A204.1 (cell line): Measurements from ENCODE around the gene RTBDN.
"Not testable (repeated sequence)": the region's sequence is repeated elsewhere in the genome, so short reads cannot be mapped to it uniquely, and the experiment has no call there.

Source experiments
- FAIRE-seq: peaks from 2 replicates; lab custom pipeline; 2012; peaks lifted over from hg19 to GRCh38; lab: Jason Lieb, UNC

RTBDN gene

DNA sequence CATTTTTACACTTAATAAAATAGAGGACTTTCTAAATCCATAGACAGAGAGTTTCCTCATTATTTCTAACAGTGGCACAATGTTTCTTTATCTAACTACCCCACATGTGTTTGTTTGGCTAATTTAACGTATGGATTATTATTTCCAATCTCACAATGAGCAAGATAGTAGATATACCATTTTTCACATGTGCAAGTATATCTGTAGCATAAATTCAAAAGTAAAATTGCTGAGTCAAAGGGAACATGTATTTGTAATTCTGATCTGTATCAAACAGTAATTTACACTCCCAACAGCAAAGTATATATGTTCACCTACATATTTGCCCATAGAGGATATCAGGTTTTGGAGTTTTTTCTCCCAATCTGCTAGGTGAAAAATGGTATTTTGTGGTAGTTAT, 22.3 kb upstream of the RTBDN start:
- no peak for FAIRE-seq

DNA sequence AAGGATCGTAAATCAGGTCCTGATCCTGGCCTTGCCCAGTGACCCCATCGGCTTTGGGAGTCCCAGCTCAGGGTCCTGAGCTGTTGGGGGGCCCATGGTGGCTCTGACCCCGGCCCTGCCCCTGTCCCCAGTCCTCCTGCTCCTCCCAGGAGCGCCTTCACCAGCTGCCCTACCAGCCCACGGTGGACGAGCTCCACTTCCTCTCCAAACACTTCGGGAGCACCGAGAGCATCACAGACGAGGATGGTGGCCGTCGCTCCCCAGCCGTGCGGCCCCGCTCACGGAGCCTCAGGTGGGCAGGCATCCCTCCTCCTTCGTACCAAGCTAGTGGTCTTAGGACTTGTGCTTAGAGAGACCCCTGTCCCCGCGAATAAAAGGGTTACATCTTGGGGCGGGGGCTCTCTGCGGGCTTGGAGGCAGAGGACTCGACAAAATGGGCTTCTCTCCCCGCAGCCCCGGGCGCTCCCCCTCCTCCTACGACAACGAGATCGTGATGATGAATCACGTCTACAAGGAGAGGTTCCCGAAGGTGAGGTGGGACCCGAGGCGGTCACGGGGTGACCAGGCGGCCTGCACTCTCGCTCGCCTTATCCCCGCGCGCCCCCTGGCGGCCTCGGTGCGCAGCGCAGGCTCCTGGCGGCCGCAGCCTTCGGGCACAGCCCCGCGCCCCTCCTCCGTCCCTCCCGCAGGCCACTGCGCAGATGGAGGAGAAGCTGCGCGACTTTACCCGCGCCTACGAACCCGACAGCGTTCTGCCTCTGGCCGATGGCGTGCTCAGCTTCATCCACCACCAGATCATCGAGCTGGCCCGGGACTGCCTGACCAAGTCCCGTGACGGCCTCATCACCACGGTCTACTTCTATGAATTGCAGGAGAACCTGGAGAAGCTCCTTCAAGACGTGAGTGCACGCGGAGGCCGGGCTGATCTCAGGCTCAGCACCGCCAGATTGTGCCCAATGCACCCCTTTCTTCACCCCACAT, 13.1 kb upstream of the RTBDN start:
- no peak for FAIRE-seq

DNA sequence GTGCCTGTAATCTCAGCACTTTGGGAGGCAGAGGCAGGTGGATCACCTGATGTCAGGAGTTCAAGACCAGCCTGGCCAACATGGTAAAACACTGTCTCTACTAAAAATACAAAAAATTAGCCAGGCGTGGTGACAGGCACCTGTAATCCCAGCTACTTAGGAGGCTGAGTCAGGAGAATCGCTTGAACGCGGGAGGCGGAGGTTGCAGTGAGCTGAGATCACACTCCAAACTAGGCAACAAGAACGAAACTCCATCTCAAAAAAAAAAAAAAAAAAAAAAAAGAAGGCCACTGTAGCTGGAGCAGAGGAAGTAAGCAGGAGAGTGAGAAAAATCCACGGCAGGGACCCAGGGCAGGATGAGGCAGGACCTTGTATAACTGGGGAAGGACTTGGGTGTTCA, 12.2 kb upstream of the RTBDN start:
- not testable (repeated sequence) for FAIRE-seq

DNA sequence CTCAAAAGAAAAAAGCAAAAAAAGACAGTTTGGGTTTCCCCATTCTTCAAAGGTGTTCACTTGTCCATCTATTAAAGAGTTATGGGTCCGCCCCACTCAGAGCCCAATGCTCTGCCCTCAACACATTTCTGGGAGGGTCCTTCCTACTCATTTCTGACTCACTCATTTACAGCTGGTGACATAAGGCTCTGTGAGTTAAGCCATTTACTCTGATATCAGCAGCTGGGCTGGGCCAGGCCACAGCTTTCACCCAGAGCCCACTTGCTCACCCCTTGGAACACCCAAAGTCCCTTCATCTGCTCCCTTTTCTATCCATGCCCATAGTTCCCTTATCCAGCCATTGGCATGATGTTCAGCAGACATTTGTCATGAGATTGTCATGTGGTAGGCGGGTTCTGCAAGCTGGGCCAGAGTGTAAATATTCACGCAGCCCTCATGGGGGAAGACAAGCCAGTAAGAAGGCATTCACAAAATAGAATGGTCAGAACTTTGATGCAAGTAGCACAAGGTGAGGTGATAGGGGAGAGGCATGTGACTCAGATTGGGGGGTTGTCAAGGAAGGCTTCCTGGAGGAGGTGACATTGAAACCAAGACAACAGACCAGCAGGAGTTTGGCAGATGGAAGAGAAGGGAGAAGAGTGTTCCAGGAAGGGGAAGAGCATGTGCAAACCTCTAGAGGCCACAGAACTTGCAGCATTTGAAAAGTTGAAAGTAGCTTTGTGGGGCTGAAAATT, 9.8 kb upstream of the RTBDN start:
- FAIRE-seq: no peak

DNA sequence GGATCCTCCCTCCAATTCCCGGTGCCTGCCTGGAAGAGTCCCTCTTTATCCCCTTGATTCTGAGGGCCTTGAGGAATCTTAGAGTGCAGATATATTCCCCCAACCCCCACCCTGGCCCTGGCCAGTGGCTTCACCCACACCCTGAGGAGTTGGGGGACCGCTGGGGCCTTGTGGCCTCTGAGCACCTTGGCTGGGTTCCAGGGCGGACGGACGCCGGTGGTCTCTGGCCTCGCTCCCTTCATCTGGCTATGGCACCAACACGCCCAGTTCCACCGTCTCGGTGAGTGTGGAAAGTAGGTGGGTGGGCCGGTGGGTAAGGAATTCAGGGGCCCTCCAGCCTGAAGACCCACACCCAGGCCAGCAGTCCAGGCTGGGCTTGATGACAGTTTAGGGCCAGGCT, 8.9 kb upstream of the RTBDN start:
- no peak for FAIRE-seq

DNA sequence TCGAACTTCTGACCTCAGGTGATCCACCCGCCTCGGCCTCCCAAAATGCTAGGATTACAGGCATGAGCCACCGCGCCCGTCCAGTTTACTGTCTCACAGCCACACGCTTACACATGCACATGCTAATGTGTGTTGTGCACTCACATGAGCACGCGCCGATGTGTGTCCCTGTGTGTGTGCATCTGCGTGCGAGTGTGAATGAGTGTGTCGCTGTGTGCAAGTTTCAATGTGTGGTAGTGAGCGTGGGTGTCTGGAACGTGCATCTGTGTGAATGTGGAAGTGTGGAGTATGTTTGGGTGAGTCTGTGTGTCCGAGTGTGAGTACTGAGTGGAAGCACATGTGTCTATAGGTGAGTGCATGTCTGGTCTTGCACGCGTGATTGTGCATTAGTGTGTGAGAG, 8.1 kb upstream of the RTBDN start:
- no peak for FAIRE-seq

DNA sequence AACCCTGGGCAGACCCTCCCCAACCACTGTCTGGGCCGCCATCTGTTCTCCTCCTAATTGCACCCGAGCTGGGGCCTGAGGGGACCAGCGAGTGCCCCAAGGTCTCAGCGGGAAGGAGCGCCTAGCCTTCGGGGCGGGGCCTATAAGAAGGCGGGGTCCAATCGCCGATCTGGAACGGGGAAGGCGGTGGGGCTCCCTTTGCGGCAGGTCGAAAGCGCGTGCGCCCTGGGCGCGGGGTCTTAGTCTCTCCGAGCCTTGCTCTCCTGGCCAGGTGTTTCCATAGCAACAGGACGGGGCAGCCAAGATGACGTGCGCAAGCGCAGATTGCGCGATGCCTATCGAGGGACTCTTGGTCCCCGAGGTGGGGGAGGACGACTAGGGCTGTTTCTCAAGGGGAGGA, 6.7 kb upstream of the RTBDN start:
- no peak for FAIRE-seq

DNA sequence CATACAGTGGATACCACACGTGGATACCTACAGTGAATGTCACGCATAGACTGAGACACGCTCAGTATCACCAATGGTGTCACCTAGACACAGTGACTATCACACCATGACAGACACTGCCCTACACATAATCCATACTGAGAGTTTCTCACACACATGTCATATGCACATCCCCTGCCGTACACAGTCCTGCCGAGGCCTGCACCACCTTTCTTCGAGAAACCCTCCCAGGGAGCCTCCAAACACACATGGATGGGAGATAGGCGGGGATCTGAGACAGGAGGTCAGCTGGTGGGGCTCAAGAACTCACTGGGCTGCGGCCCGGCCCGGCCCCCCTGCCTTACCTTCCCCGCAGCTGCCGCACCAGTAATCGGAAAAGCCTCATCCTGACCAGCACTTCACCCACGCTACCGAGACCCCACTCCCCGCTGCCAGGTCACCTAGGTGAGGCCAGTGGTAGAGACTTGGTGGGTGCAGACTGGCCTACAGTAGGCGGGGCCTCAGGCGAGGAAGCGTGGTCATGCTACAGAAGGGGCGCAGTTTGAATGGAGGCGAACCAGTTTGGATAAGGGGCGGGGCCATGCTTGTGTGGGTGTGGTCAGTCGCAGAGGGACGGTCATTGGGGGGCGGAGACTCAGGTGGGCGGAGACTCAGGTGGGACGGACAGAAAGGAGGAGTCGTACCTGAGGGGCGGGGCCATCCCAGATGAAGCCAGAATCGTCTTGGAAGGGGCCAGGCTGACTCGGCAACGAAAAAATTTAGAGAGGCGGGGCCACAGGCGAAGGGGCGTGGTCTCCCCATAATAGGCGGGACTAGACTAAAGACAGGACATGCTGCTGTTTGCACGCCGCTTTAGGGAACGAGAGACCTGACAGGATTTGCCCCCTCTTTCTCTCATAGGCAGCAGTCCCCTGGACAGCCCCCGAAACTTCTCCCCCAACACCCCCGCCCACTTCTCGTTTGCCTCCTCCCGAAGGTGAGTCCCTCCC, 6.0 kb upstream of the RTBDN start:
- no peak for FAIRE-seq

DNA sequence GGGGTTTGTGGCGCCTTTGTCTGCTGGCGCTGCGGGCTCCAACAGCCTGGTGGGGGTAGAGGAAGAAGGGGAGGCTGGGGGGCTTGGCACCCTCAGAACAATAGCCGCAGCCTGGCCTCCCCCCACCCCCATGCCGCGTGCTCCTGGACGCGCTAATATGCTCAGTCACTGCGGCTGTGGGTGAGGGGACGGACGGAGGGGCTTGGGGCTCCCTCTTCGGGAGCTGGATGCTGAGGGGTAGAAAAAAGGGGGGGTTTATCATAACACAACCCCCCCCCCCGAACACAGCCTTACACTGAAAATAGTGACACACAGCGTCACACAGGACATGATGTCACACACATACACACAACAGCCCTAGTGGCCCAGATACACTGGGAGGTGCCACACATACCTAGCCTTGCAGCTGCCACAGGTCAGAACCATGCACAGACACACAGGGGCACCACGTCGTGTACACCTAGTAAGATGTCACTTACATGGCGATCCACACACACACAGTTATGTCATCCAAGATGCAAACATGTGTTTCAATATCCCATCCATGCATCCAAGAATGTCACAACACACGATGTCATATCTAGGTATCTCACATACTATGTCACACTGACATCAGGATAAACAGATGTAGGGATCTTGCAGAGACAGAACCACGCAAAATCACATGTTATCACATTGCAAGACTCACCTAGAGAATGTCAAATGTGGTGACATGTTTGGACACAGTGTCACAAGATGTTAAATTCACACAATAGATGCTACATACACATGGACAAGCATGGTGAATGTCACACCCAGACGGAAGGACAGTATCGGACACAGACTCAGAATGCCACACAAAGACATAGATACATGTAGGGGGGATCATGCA, 4.7 kb upstream of the RTBDN start:
- FAIRE-seq: no peak

DNA sequence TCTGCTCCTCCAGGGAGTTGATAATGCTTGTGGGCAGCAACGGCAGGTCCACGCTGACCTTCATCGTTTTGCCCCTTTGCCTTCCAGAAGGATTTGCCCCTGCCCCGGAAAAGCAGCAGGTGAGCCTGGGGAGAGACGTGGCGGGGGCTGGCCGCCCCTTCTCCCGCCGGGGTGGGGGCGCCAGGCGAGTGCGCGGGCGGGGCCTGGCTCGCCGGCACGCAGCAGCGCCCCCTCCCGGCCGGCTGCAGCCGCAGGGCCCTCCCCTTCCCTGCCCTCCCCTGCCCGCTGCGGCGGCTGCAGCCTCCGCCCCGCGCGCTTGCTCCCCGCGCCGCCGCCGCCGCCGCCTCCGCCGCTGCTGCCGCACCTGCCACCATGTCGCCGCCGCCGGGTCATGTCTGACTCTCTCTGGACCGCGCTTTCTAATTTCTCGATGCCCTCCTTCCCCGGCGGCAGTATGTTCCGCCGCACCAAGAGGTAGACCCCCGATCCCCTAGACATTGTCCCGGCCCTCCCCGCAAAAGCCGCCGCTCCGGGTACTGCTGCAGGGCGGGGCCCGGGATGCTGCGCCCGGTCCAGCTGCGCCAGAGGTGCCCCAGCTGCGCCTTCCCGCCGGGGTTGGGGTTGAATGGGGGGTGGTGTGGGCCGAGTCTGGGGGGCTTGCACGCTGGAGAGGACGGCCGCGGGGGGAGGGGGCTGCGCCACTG, 4.0 kb upstream of the RTBDN start, which contains the start of gene MAST1:
Gene MAST1 (plus strand): TSS at position 334 of the 704 bp plus-strand sequence. CDS start 58 bp downstream, at position 392.
- FAIRE-seq: no peak

DNA sequence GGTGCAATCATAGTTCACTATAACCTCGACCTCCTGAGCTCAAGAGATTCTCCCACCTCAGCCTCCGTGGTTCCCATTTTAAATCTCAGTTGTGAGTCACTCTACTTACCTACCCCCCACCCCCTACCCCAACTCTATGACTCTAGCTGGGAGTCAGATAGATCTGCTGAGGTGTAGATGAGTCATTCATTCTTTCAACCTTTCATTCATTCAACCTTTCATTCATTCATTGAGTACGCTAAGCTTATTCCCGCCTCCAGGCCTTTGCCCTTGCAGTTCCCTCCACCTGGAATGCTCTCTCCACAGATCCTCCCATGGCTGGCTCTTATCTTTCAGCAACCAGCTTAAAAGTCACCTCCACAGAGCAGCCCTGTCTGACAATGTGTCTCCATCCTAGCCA, 2.8 kb upstream of the RTBDN start:
- FAIRE-seq: no peak

DNA sequence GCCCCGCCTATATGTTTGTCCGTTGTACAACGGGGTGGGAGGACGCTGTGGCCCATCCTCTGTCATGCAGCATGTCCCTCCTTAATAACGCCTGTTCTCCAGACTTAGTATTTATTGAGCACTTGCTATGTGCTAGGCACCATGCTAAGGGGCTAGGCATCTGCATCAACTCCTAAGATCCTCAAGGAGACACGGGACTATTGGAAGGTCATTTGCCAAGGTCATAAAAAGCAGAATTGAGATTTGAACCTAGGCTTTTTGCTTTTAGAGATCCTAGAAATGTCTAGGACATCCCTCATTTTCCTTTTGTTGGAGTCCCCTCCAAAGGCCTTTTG, 2.1 kb upstream of the RTBDN start:
- FAIRE-seq: no peak

DNA sequence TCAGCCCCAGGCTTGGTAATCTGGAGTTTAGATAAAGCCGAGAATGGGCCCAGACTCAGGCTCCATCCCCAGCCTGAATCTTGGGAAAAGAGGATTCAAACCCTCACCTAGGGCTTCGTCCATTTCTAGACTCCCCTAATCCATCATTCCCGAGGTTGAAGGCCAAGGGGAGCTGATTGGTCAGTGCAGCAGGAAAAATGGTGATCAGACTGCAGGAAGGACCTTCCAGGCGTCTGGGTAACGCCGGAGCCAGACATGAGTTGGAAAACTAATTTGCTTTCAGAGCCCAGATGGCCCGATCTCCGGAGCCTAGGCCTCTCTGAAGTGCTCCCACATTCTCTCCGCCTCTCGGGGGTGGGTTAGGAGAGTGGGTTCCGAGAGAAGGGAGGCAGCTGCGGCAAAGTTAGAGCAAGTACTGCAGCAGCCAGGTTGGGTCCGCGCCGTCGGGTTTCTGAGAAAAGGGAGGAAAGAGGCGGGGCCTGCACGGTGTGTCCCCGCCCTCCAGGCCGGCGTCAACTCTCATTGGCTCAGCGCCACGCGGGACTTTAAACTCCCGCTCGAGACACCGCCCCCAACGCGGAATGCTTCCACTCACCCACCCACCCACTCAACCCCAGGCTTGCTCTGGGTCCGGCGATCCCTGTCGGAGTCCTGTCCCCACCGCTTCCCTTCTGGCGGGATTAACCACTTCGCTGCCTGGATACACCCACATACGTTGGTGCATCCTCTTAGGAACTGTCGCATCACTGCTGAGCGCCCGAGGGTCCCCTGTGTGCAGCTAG, 788 bp upstream of the RTBDN start:
- FAIRE-seq: no peak

DNA sequence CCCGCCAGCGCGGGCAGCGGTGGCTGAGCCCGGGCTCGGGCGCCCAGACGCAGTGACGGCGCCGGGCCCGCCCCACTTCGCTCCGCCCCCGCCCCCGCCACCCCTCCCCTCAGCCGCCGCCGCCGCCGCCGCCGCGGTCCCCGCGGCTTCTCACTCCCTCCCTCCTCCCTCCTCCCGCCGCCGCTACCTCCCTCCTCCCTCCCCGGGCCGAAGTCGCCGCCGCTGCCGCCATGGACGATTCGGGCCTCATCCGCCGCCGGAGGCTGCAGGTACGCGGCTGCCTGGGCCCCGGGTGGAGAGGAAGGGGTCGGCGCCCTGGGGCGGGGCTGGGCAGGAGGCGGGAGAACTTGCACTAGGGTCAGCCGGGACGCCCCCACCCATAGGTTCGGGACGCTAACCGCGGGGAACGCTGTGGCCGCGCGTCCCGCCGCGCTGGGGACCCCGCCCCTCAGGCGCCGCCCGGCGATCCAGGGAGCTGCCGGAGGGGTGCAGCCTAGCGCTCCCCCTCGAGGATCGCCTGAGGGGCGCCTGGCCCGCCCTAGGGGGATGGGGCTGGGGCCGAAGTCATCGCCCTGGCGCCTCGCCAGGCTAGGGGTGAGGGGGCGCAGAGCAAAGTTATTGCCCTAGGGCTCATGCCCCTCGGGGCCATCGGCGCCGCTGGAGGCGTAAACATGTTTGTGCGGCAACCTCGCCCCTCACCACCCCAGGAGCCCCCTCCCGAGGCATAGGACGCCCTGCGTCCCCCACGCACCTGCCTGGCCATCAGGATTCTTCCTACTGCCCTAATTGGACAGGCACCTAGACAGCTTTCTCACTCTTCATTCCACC, 427 bp downstream of the RTBDN start:
- FAIRE-seq: no peak

DNA sequence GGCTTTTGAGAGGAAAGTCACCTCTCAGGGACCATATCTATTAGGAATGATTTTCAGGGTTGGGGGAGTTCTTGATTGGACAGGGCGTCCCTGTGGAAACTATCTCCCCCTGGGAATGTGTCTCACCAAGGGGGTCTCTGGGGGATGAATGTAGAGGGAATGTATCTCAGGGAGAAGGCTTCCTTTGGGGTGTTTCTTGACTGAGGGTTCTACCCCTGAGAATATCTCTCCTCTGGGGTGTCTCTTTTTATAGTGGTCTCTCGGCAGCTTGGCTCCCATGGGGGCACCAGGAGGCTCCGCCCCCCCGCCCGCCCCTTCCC, 1.0 kb downstream of the RTBDN start:
- no peak for FAIRE-seq

DNA sequence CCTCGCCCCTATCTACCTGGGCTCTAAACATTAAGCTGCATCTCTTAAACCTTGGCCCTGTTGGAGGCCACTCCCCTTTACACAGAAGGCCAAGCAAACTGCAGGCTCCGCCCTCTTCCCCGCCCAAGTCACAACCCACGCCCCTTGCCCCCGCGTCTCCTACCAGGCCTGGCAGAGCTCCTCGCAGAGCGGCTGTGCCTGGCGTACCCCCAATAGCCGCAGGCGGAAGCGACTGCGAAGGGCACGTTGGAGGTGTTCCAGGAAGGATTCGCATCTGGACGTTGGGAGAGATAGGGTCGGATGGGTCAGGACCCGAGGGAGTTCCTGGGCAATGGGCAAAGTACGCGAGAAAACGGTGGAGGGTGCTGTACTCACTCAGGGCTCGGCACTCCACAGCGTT, 5.9 kb downstream of the RTBDN start:
- FAIRE-seq: no peak

DNA sequence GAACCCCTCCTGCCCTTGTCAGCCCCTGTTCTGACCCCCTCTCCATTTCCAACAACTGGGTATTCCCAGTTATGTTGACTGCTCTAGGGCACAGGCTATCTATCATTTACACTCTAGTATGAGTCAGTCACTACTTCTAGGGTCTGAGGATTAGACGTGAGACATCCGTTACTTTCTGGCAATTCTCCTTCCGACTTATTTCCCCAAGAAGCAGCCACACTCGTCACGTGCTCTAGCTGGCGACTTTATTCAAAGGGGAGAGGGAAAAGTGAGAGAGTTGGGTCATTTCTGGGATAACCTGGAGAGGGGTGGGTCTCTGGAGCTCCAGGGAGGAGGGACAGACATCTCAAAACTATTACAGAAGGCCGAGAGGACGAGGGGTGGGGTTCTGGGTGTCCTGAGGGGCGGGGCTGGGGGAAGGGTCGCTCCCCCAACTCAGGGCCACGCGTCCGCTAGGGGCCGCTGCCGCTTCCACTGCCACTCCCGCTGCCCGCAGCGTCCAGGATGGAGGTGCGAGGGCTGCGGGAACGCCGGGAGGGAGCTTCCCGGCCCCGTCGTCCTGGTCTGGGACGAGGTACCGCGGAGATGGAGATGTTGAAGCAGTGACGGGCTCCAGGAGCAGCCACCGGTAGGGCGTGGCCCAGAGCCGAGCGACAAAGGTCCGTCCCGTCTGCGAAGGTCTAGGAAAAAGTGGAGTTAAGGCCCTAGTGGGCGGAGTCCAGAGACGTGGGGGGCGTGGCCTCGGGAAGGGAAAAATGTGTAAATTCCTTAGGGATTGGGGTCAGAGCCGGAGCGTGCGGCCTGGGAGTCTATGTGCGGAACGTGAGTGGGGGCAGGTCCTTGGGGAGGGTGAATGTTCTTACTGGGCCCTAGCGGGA, 8.9 kb downstream of the RTBDN start:
- FAIRE-seq: no peak

DNA sequence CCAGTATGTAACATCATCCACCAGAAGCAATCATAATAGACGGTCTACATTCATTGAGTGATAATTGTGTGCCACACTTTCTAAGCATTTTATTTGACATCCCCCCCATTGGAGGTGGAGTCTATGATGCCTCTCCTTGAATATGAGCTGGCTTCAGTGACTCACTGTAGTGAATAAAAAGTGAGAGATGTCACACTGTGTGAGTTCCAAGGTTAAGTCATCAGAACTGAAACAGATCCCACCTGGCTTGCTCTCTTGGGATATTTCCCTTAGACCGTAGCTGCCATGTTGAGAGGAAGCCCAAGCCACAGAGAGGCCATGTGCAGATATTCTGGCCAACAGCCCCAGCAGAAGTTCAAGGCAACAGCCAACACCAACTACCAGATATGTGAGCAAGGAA, 12.6 kb downstream of the RTBDN start:
- no peak for FAIRE-seq
